ENCODE measurements around the gene CTU1.

- TF ChIP-seq CTCF (IDR thresholded peaks at IDR 0.05) (no peak), POLR2A (IDR thresholded peaks at IDR 0.05) (no peak)
Measured at GRCh38 chr19:51143486-51143885, 35.3 kb upstream of the CTU1 start.

Data from uterus (tissue), 2 donors.